ENCODE results near the gene LTBR.

DNA sequence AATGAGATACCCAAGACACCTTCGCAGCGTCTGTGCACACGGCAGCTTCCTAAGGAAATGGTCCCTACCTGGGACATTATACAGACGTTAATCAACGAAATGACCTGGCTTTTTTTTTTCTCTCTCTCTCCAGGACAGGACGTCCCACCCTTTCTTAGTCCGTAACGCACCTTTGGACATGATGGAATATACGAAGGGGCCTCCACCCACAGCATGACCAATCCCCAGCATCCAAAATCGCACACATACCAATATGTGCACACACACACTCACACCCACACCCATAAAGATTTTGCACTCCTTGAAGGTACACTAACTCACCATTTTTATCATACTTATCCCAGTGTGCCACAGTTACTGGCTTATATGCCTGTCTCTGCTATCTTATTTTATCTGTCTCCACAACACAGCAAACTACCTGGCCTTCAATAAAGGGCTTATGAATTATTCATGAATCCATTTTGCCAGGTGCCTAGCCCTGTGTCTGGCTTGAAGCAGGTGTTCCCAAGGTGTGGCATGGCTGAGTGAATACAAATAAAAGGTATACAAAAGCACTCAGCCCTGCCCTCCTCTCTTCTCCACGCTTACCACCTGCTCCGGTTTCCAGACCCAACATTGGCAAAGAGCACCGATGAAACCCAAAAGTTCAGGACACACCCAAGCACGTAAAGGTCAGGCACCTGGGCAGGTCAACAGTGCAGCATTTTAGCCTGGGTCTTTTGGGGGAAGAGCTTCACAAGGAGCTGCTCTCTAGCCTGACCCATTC, 10.8 kb upstream of the LTBR start:
- TF ChIP-seq EP300 (IDR thresholded peaks at IDR 0.05) (no peak), POLR2A (IDR thresholded peaks at IDR 0.05; ENCODE audit: low read length) (no peak), JUN (IDR thresholded peaks at IDR 0.05) (no peak), RAD21 (conservative IDR thresholded peaks at IDR 0.05 in 1 of 2, IDR thresholded peaks at IDR 0.05 in 1 of 2) (no peak), PHF8 (IDR thresholded peaks at IDR 0.05; ENCODE audit: borderline replicate concordance, low read depth) (no peak), CHD2 (IDR thresholded peaks at IDR 0.05; ENCODE audit: low read length, partially characterized antibody) (no peak), RCOR1 (IDR thresholded peaks at IDR 0.05; ENCODE audit: low read depth, low read length) (no peak), SMC3 (IDR thresholded peaks at IDR 0.05) (no peak), POLR2AphosphoS2 (conservative IDR thresholded peaks at IDR 0.05; ENCODE audit: low read length) (no peak), MAZ (IDR thresholded peaks at IDR 0.05; ENCODE audit: borderline replicate concordance, low read depth, low read length) (no peak), NPAS2 (CRISPR knock-in tag; IDR thresholded peaks at IDR 0.05; ENCODE audit: borderline replicate concordance) (no peak), MAFK (IDR thresholded peaks at IDR 0.05; ENCODE audit: partially characterized antibody) (no peak)
- TF ChIP-seq, protein P1, sequence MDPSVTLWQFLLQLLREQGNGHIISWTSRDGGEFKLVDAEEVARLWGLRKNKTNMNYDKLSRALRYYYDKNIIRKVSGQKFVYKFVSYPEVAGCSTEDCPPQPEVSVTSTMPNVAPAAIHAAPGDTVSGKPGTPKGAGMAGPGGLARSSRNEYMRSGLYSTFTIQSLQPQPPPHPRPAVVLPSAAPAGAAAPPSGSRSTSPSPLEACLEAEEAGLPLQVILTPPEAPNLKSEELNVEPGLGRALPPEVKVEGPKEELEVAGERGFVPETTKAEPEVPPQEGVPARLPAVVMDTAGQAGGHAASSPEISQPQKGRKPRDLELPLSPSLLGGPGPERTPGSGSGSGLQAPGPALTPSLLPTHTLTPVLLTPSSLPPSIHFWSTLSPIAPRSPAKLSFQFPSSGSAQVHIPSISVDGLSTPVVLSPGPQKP (IDR thresholded peaks at IDR 0.05; ENCODE audit: low read depth, low read length) = no peak
- TF ChIP-seq, protein P2, sequence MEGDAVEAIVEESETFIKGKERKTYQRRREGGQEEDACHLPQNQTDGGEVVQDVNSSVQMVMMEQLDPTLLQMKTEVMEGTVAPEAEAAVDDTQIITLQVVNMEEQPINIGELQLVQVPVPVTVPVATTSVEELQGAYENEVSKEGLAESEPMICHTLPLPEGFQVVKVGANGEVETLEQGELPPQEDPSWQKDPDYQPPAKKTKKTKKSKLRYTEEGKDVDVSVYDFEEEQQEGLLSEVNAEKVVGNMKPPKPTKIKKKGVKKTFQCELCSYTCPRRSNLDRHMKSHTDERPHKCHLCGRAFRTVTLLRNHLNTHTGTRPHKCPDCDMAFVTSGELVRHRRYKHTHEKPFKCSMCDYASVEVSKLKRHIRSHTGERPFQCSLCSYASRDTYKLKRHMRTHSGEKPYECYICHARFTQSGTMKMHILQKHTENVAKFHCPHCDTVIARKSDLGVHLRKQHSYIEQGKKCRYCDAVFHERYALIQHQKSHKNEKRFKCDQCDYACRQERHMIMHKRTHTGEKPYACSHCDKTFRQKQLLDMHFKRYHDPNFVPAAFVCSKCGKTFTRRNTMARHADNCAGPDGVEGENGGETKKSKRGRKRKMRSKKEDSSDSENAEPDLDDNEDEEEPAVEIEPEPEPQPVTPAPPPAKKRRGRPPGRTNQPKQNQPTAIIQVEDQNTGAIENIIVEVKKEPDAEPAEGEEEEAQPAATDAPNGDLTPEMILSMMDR (IDR thresholded peaks at IDR 0.05) = no peak

All from A549 (cell line).